IPS-15b (cell line): Measurements from ENCODE around the gene OCRL.

Source experiments
- H3K27me3 ChIP-seq: one replicate; pipeline ENCODE4 v1.6.1; 2013; ENCODE audit warnings: low read length; ENCODE audit not compliant: control insufficient read depth, insufficient read depth
- H3K36me3 ChIP-seq: one replicate; pipeline ENCODE4 v1.6.1; 2013; ENCODE audit warnings: low read length; ENCODE audit not compliant: control insufficient read depth, insufficient read depth
- H3K4me1 ChIP-seq: one replicate; pipeline ENCODE4 v1.6.1; 2013; ENCODE audit warnings: mild to moderate bottlenecking, low read length; ENCODE audit not compliant: control insufficient read depth, insufficient read depth
- H3K4me3 ChIP-seq: one replicate; pipeline ENCODE4 v1.5.1; 2013; ENCODE audit warnings: low read depth, low read length
- H3K9ac ChIP-seq: one replicate; pipeline ENCODE4 v1.6.1; 2013; ENCODE audit warnings: low read depth, mild to moderate bottlenecking, low read length
- H3K9me3 ChIP-seq: one replicate; pipeline ENCODE4 v1.6.1; 2013; ENCODE audit warnings: mild to moderate bottlenecking, low read length; ENCODE audit not compliant: control insufficient read depth, insufficient read depth

OCRL gene

GRCh38 chrX:129522184-129523078 is 17.6 kb upstream of the OCRL start:
- Histone ChIP-seq H3K4me3 (peak overlapping the region; percentile 85), H3K27me3 (no peaks in the 10 kb centered on the region), H3K36me3 (no peaks in the 10 kb centered on the region), H3K4me1 (no peaks in the 10 kb centered on the region), H3K9me3 (no peaks in the 10 kb centered on the region), H3K9ac (peak overlapping the region; percentile 74)

- H3K9me3 ChIP-seq: no peaks in the 10 kb centered on the region
- H3K36me3 ChIP-seq: no peaks in the 10 kb centered on the region
- no peaks in the 10 kb centered on the region for H3K27me3 ChIP-seq
- H3K4me1 ChIP-seq: no peaks in the 10 kb centered on the region
- H3K9ac ChIP-seq: peak within 1 kb of the TSS; percentile 74
- H3K4me3 ChIP-seq: peak within 1 kb of the TSS; percentile 85
These were observed 16.8 kb upstream of the OCRL start, which contains the start of gene SMARCA1 for GRCh38 chrX:129523079-129523911. TSS of gene SMARCA1 (minus strand) at chrX:129523490. CDS start at chrX:129523370, 120 bp downstream.

- peak overlapping the region; percentile 83 for H3K4me3 ChIP-seq
- no peaks in the 10 kb centered on the region for H3K9me3 ChIP-seq
- H3K36me3 ChIP-seq: no peaks in the 10 kb centered on the region
- H3K9ac ChIP-seq: no peak overlapping the region
- no peaks in the 10 kb centered on the region for H3K4me1 ChIP-seq
- no peaks in the 10 kb centered on the region for H3K27me3 ChIP-seq
These were observed 15.7 kb upstream of the OCRL start for GRCh38 chrX:129524250-129524850.

- H3K27me3 ChIP-seq: no peaks in the 10 kb centered on the region
- H3K9ac ChIP-seq: no peak overlapping the region
- no peaks in the 10 kb centered on the region for H3K9me3 ChIP-seq
- no peak overlapping the region for H3K4me3 ChIP-seq
- no peaks in the 10 kb centered on the region for H3K36me3 ChIP-seq
- no peaks in the 10 kb centered on the region for H3K4me1 ChIP-seq
These were observed 14.9 kb upstream of the OCRL start for GRCh38 chrX:129525162-129525561.

- Histone ChIP-seq H3K27me3 (no peaks in the 10 kb centered on the region), H3K4me1 (no peaks in the 10 kb centered on the region), H3K9me3 (no peaks in the 10 kb centered on the region), H3K36me3 (no peaks in the 10 kb centered on the region), H3K9ac (no peak overlapping the region), H3K4me3 (no peak overlapping the region)
These were observed 14.2 kb upstream of the OCRL start for GRCh38 chrX:129525896-129526295.

GRCh38 chrX:129529685-129530281 is 10.3 kb upstream of the OCRL start:
- Histone ChIP-seq H3K4me1 (no peaks in the 10 kb centered on the region), H3K9me3 (no peaks in the 10 kb centered on the region), H3K9ac (no peak overlapping the region), H3K27me3 (peaks cover 3% of the 10 kb centered on the region), H3K36me3 (no peaks in the 10 kb centered on the region), H3K4me3 (no peak overlapping the region)

- Histone ChIP-seq H3K9ac (no peak overlapping the region), H3K36me3 (no peaks in the 10 kb centered on the region), H3K4me3 (no peak overlapping the region), H3K27me3 (peaks cover 3% of the 10 kb centered on the region), H3K4me1 (no peaks in the 10 kb centered on the region), H3K9me3 (no peaks in the 10 kb centered on the region)
These were observed 9.6 kb upstream of the OCRL start for GRCh38 chrX:129530410-129530809.

- Histone ChIP-seq H3K4me1 (no peaks in the 10 kb centered on the region), H3K36me3 (no peaks in the 10 kb centered on the region), H3K27me3 (peaks cover 3% of the 10 kb centered on the region), H3K9ac (no peak overlapping the region), H3K4me3 (no peak overlapping the region), H3K9me3 (no peaks in the 10 kb centered on the region)
These were observed 8.9 kb upstream of the OCRL start for GRCh38 chrX:129531132-129531531.

GRCh38 chrX:129534816-129535578 is 5.1 kb upstream of the OCRL start:
- no peak overlapping the region for H3K4me3 ChIP-seq
- H3K9ac ChIP-seq: no peak overlapping the region
- no peaks in the 10 kb centered on the region for H3K4me1 ChIP-seq
- H3K36me3 ChIP-seq: no peaks in the 10 kb centered on the region
- peaks cover 3% of the 10 kb centered on the region for H3K27me3 ChIP-seq
- H3K9me3 ChIP-seq: no peaks in the 10 kb centered on the region

GRCh38 chrX:129540722-129541184 is 694 bp downstream of the OCRL start:
- Histone ChIP-seq H3K9ac (peak overlapping the region; percentile 79), H3K27me3 (no peaks in the 10 kb centered on the region)

More at GRCh38 chrX:129540722-129541184, 694 bp downstream of the OCRL start:
- Histone ChIP-seq H3K9me3 (no peaks in the 10 kb centered on the region), H3K4me1 (peaks cover 6% of the 10 kb centered on the region), H3K36me3 (no peaks in the 10 kb centered on the region), H3K4me3 (peak overlapping the region; percentile 91)
